GM19468 (cell line): ENCODE measurements around the gene NOP56.

Experiments
- ATAC-seq: cut with Tn5 transposase; IDR thresholded peaks from one replicate; pipeline ENCODE4 v1.9.1; 2021; ENCODE audit warnings: mild to moderate bottlenecking, moderate library complexity, moderate number of reproducible peaks; ENCODE audit not compliant: unreplicated experiment; ENCODE audit errors: extremely low read depth

Gene NOP56

GRCh38 chr20:2637246-2637645, 15.2 kb upstream of the NOP56 start:
- no peak for ATAC-seq

GRCh38 chr20:2640260-2640659, 12.2 kb upstream of the NOP56 start:
- no peak for ATAC-seq

- ATAC-seq = no peak
These were observed 11.5 kb upstream of the NOP56 start for GRCh38 chr20:2640899-2641298.

DNA sequence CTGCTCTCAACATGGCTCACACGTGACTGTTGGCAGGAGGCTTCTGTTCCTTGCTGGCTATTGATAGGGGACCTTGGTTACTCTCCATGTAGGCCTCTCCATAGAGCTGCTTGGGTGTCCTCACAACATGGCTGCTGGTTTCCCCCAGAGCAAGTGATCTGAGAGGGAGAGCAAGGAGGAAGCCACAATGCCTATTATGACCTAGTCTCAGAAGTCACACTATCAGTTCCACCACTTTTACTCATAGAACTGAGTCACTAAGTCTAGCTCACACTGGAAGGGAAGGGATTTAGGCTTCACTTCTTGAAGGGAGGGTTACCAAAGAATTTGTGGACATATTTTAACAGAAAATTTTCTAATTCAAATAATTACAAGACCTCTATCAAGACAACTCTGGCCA, 8.7 kb upstream of the NOP56 start:
- ATAC-seq = no peak

DNA sequence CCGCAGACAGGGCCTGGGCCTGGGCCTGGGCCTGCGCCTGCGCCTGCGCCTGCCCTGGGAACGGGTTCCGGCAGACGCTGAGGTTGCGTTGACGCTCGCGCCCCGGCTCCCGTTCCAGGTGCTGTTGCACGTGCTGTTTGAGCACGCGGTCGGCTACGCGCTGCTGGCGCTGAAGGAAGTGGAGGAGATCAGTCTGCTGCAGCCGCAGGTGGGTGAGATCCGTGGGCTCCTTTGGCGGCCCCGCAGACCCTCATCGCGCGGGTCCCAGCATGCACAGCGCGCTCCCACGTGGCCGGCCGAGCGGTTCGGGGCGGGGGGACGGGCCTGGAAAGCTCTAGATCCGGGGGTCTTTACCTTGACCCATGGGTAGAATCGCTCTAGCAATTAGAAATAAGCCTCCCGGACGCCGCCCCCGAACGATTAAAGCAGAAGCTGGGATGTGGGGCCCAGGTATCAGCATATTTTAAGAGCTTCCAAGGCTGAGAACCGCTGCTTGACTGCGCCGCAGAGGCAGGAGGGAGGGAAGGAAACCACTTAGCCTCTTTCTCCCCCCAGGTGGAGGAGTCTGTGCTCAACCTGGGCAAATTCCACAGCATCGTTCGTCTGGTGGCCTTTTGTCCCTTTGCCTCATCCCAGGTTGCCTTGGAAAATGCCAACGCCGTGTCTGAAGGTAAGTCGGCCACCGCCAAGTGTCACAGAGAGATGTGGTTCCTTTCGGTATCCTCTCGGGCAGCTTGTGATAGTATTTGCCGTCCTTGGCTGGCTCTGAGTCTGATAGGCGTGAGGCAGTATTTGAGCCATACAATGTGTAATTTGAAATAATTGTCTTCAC, 508 bp downstream of the NOP56 start:
- no peak for ATAC-seq

- no peak for ATAC-seq
These were observed 1.3 kb downstream of the NOP56 start for GRCh38 chr20:2653556-2654383.

DNA sequence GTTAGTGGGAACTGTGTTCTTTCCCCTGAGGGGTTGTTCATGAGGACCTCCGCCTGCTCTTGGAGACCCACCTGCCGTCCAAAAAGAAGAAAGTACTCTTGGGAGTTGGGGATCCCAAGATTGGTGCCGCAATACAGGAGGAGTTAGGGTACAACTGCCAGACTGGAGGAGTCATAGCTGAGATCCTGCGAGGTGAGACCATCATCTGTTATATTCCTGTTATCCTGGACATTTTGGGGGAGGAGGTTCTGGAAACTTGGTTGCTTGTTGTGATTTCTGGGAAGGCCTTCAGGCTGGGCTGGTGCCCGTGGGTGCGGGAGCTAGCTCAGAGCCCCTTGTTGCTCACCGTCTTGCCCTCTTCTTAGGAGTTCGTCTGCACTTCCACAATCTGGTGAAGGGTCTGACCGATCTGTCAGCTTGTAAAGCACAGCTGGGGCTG, 2.0 kb downstream of the NOP56 start:
- ATAC-seq = no peak

DNA sequence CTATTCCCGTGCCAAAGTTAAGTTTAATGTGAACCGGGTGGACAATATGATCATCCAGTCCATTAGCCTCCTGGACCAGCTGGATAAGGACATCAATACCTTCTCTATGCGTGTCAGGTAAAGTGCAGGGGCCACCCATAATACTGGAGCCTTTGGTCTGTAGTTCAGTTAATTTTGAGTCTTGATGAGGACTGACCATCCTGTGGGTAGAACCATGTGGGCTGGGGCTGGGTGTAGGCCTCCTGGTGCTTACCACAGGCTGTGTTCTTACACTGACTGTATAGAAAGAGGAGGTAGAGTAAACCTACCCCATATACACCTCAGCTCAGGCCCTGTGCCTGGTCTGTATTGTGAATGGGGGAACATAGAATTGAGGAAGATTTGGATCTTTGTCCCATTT, 2.4 kb downstream of the NOP56 start:
- no peak for ATAC-seq

DNA sequence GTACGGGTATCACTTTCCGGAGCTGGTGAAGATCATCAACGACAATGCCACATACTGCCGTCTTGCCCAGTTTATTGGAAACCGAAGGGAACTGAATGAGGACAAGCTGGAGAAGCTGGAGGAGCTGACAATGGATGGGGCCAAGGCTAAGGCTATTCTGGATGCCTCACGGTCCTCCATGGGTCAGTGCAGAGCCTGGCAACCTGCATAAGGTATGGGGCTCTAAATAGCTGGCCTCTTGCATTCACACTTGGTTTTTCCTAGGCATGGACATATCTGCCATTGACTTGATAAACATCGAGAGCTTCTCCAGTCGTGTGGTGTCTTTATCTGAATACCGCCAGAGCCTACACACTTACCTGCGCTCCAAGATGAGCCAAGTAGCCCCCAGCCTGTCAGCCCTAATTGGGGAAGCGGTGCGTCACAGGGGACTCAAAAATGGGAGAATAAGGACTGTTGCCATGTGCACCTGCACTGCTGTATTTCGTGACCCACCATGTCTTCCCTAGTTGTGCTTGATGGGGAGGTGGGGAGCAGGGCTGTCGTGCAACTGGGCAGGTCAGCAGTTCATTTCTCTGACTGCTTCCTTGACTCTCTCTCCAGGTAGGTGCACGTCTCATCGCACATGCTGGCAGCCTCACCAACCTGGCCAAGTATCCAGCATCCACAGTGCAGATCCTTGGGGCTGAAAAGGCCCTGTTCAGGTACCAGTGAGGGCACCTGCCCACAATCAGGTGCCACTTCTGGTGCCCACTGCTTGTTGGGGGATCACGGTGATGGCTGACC, 3.1 kb downstream of the NOP56 start:
- ATAC-seq = no peak

GRCh38 chr20:2656471-2657117, 4.2 kb downstream of the NOP56 start:
- ATAC-seq = no peak

- no peak for ATAC-seq
These were observed 4.8 kb downstream of the NOP56 start for GRCh38 chr20:2657241-2657640.

GRCh38 chr20:2657674-2658073, 5.2 kb downstream of the NOP56 start:
- no peak for ATAC-seq

- no peak for ATAC-seq
These were observed 6.3 kb downstream of the NOP56 start for GRCh38 chr20:2658414-2659354.

- ATAC-seq = no peak
These were observed 7.1 kb downstream of the NOP56 start for GRCh38 chr20:2659547-2659946.

DNA sequence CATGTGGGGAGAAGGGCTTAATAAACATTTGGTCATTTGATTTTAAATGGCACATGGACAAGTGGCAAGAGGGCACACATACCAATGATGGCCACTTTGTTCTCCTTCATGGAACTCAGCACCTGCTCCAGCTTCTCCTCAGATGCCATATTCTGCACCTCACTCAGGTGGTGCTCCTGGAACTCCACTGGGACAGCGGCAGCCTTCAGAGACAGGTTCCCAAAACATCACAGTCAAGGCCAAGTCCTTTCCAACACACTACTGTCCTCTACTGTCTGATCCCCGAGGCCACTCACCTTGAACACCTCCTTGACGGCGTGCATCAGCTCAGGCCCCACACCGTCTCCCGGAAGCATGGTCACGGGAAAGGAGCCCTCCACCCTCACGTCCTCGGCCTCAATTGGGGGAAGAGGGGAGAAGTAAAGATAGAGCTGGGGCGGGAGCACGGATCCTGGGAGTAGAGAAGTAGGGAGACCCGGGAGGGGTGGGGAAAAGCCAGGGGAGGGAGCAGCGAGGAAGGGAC, 11.0 kb downstream of the NOP56 start:
- ATAC-seq = no peak

GRCh38 chr20:2663887-2664719, 11.7 kb downstream of the NOP56 start, which contains the start of gene IDH3B:
Gene IDH3B, minus strand, starts transcription at chr20:2664216. Its CDS starts 28 bp downstream, at chr20:2664188.
- ATAC-seq = peak; percentile 67

DNA sequence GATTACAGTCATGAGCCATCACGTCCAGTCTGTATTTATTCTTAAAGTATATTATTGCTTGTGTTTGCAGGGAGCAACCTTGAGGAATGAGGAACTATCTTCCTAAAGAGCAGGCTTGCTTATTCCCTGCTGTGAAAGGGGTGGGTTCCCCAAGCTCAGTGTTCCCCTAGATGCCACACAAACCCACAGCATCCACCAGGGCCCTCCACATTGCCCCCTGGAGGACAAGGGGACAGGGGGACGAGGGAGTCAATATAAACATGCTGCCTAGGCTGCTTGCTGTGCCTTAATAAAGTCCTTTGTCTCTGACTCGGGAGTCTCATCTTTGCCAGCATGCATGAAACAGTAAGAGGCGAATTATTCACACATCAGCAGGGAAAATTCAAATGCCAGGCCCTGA, 19.5 kb downstream of the NOP56 start:
- ATAC-seq = no peak

- no peak for ATAC-seq
These were observed 20.0 kb downstream of the NOP56 start for GRCh38 chr20:2672446-2672845.
